NB4 (cell line): ENCODE results near the gene MSI2.
A peak's percentile ranks its signal among the peaks of the same experiment; 100 is the strongest.

ENCODE experiments used
- DNase-seq: peaks from one replicate; pipeline ENCODE4 v3.0.0; 2010; ENCODE audit warnings: low read depth
- H3K4me3 ChIP-seq: one replicate; pipeline ENCODE4 v1.5.1; 2011; ENCODE audit warnings: mild to moderate bottlenecking, low read depth, low read length, moderate library complexity
- MYC ChIP-seq: IDR thresholded peaks from 2 replicates; pipeline ENCODE4 v1.6.1; 2011; ENCODE audit warnings: low read depth, low read length
- POLR2A ChIP-seq: IDR thresholded peaks from 2 replicates; pipeline ENCODE4 v1.6.1; 2011; ENCODE audit warnings: mild to moderate bottlenecking; ENCODE audit not compliant: insufficient read length; ENCODE audit errors: extremely low read depth
- TF ChIP-seq, protein P1 (sequence below): IDR thresholded peaks from one replicate; pipeline ENCODE4 v1.5.1; 2012; ENCODE audit warnings: low read depth, low read length
- TF ChIP-seq, protein P2 (sequence below): IDR thresholded peaks from 2 replicates; pipeline ENCODE4 v1.6.1; 2011; ENCODE audit warnings: low read depth, low read length

The MSI2 gene

DNA sequence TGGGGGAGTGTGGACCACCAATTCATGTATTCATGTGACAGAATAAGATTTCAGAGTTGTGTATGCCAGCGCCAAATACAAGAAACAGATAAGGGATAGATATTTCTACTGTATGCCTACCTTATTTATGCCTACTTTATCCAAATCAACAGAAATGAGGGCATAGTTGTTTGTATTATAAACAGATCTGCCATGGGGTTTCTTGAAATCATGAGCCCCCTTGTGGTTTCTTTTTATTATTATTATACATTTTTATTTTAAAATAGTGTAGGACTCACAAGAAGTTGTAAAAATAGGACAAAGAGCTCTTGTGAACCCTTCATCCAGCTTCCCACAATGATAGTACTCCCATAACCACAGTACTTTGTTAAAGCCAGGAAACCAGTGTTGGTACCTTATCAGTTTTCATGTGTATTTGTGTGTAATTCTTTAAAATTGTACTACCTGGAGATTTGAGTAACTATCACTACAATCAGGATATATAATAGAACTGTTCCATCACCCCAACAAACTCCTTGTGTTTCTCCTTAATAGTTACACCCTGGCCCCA is 259.4 kb downstream of the MSI2 start:
- TF ChIP-seq POLR2A (no peak), MYC (no peak)
- TF ChIP-seq, protein P1, sequence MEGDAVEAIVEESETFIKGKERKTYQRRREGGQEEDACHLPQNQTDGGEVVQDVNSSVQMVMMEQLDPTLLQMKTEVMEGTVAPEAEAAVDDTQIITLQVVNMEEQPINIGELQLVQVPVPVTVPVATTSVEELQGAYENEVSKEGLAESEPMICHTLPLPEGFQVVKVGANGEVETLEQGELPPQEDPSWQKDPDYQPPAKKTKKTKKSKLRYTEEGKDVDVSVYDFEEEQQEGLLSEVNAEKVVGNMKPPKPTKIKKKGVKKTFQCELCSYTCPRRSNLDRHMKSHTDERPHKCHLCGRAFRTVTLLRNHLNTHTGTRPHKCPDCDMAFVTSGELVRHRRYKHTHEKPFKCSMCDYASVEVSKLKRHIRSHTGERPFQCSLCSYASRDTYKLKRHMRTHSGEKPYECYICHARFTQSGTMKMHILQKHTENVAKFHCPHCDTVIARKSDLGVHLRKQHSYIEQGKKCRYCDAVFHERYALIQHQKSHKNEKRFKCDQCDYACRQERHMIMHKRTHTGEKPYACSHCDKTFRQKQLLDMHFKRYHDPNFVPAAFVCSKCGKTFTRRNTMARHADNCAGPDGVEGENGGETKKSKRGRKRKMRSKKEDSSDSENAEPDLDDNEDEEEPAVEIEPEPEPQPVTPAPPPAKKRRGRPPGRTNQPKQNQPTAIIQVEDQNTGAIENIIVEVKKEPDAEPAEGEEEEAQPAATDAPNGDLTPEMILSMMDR, result no peak
- TF ChIP-seq, protein P2, sequence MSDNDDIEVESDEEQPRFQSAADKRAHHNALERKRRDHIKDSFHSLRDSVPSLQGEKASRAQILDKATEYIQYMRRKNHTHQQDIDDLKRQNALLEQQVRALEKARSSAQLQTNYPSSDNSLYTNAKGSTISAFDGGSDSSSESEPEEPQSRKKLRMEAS, result no peak
- no peak overlapping the region for H3K4me3 ChIP-seq
- DNase-seq, result peak; percentile 7

GRCh38 chr17:57516290-57517230 is 260.2 kb downstream of the MSI2 start:
- TF ChIP-seq MYC, result no peak
- TF ChIP-seq, protein P2, result no peak
- TF ChIP-seq, protein P1, result no peak
- TF ChIP-seq POLR2A, result no peak
- no peak for DNase-seq
- no peak overlapping the region for H3K4me3 ChIP-seq

- no peak overlapping the region for H3K4me3 ChIP-seq
- no peak for DNase-seq
- no peak for TF ChIP-seq MYC
- TF ChIP-seq, protein P2, result no peak
- TF ChIP-seq, protein P1, result no peak
- TF ChIP-seq POLR2A, result no peak
Observed at GRCh38 chr17:57517273-57517631, 260.9 kb downstream of the MSI2 start.

GRCh38 chr17:57517632-57518456 is 261.5 kb downstream of the MSI2 start:
- H3K4me3 ChIP-seq, result no peak overlapping the region
- TF ChIP-seq POLR2A (no peak), MYC (no peak)
- TF ChIP-seq, protein P1, result no peak
- TF ChIP-seq, protein P2, result no peak
- DNase-seq, result no peak
